ENCODE measurements around the gene ASTN2. TPM values are rescaled to one million over a fixed set of nuclear protein-coding genes. Genes with fewer than 3 reads are reported as not detected.

ASTN2 gene
- total and polyA plus RNA-seq, 10 of the 15 experiments (the other 5 are each of a cell fraction or from before 2014, with no cell fraction given): 1.4 to 15.7 (median 7.0) TPM

GRCh38 chr9:116797276-116797675 is 617.6 kb downstream of the ASTN2 start (continued):
- TF ChIP-seq MLLT1 (IDR thresholded peaks at IDR 0.05) (no peak), KLF5 (IDR thresholded peaks at IDR 0.05; ENCODE audit: partially characterized antibody) (no peak), CEBPB (IDR thresholded peaks at IDR 0.05; ENCODE audit: borderline replicate concordance in 1 of 2, low read depth in 2 of 2, low read length in 2 of 2) (no peak), POLR2A (IDR thresholded peaks at IDR 0.05; ENCODE audit: low read depth, low read length) (no peak), SMC3 (IDR thresholded peaks at IDR 0.05; ENCODE audit: borderline replicate concordance, low read length) (no peak)

GRCh38 chr9:116796669-116797068 is 618.2 kb downstream of the ASTN2 start:
- intact Hi-C loops (cut with micrococcal nuclease; ENCODE audit: unreplicated experiment): no loop called here
- ChIA-PET POLR2A (no interaction called here), RAD21 (ENCODE audit: unreplicated experiment) (no interaction called here), SMC1A (ENCODE audit: uncharacterized antibody, unreplicated experiment) (interaction anchor here (1.3 kb wide), 1 partner anchor 21 kb away, joined by 3 read pairs; no protein-coding TSS in a partner anchor), CTCF (no interaction called here)
- H3K9ac ChIP-seq (ENCODE audit: control insufficient read depth, insufficient read depth, low read length): no peak overlapping the region
- no peak overlapping the region for H2AFZ ChIP-seq (ENCODE audit: control insufficient read depth, low read depth, low read length)
- FAIRE-seq (no peak), DNase-seq (ENCODE audit: low read depth, low spot score) (no peak), ATAC-seq (no peak)
- H3K79me2 ChIP-seq (ENCODE audit: control insufficient read depth, insufficient read depth, low read length): no peaks in the 10 kb centered on the region
- H3K36me3 ChIP-seq (ENCODE audit: control insufficient read depth in 2 of 2, insufficient read depth in 2 of 2, low read length in 1 of 2): no peaks in the 10 kb centered on the region
- no peaks in the 10 kb centered on the region for H4K20me1 ChIP-seq (ENCODE audit: control insufficient read depth, insufficient read depth)
- H3K27me3 ChIP-seq (replicated peaks in 1 of 2; ENCODE audit: control insufficient read depth in 2 of 2, insufficient read depth in 2 of 2, low read length in 1 of 2): no peaks in the 10 kb centered on the region
- no peak for TF ChIP-seq SMC3 (IDR thresholded peaks at IDR 0.05; ENCODE audit: borderline replicate concordance, low read length)
- TF ChIP-seq HCFC1 (IDR thresholded peaks at IDR 0.05; ENCODE audit: low read length): no peak
- TF ChIP-seq EZH2 (IDR thresholded peaks at IDR 0.05; ENCODE audit: borderline replicate concordance, control insufficient read depth, low read depth, low read length): no peak
- TF ChIP-seq IKZF1 (conservative IDR thresholded peaks at IDR 0.05): no peak
- no peak for TF ChIP-seq PKNOX1 (IDR thresholded peaks at IDR 0.05)
- TF ChIP-seq ATF7 (IDR thresholded peaks at IDR 0.05; ENCODE audit: low read depth): no peak
- TF ChIP-seq BMI1 (IDR thresholded peaks at IDR 0.05; ENCODE audit: borderline replicate concordance): no peak
- TF ChIP-seq PAX5 (IDR thresholded peaks at IDR 0.05; ENCODE audit: borderline replicate concordance, low read depth, low read length): no peak
- TF ChIP-seq STAT3 (IDR thresholded peaks at IDR 0.05; ENCODE audit: low read depth, low read length): no peak
- TF ChIP-seq ZNF274 (IDR thresholded peaks at IDR 0.05; ENCODE audit: insufficient read depth, insufficient read length): no peak
- no peak for TF ChIP-seq HSF1 (IDR thresholded peaks at IDR 0.05; ENCODE audit: low read depth, low read length)
- no peak for TF ChIP-seq ELK1 (IDR thresholded peaks at IDR 0.05; ENCODE audit: low read depth, low read length)
- TF ChIP-seq MAX (IDR thresholded peaks at IDR 0.05; ENCODE audit: low read depth, low read length): no peak
- H3K4me1 ChIP-seq (ENCODE audit: control insufficient read depth, insufficient read depth, low read length): no peaks in the 10 kb centered on the region
- in situ Hi-C loops (cut with MboI): no loop called here
- BruUV-seq (replicated peaks): no TSS peak
- 75% methylated on average over 1 of the region's 1 CpG for WGBS (ENCODE audit: insufficient coverage, insufficient replicate concordance, low lambda C conversion rate, missing lambda C conversion rate)
- H3K9me3 ChIP-seq (replicated peaks; ENCODE audit: control insufficient read depth, insufficient read depth, low read length): no peaks in the 10 kb centered on the region
- H3K4me3 ChIP-seq: no peak overlapping the region
- no peak overlapping the region for H3K27ac ChIP-seq (ENCODE audit: control insufficient read depth, insufficient read depth)
- H3K4me2 ChIP-seq (ENCODE audit: control insufficient read depth, insufficient read depth): no peak overlapping the region
